Measurements from ENCODE around the gene KLF5. TPM values are rescaled to one million over a fixed set of nuclear protein-coding genes. Genes with fewer than 3 reads are reported as not detected.

KLF5 gene
- total RNA-seq, 1 experiment from 2014 or later, result 65.9 TPM

- no TSS peak for BruUV-seq (replicated peaks)
- no peaks in the 10 kb centered on the region for H3K4me1 ChIP-seq (replicated peaks; ENCODE audit: insufficient read depth)
- ChIA-PET CTCF (no interaction called here), POLR2A (ENCODE audit: unreplicated experiment) (no interaction called here)
- H3K9me2 ChIP-seq (ENCODE audit: insufficient read depth), result no peaks in the 10 kb centered on the region
- DNase-seq, result no peak
- H3K4me3 ChIP-seq, result no peak overlapping the region
- intact Hi-C loops (cut with micrococcal nuclease; ENCODE audit: unreplicated experiment), result no loop called here
- no peak for TF ChIP-seq EZH2 (IDR thresholded peaks at IDR 0.05; ENCODE audit: low read depth)
- no peak for TF ChIP-seq CTCF (conservative IDR thresholded peaks at IDR 0.05)
- H3F3A ChIP-seq (ENCODE audit: insufficient read depth, low read depth), result peaks cover 67% of the 10 kb centered on the region; the same call in 1 of the 2 replicates
- H3K9me3 ChIP-seq (ENCODE audit: insufficient read depth, low read depth), result no peaks in the 10 kb centered on the region
- peak overlapping the region; percentile 20; the same call in 1 of the 2 replicates for H3K27ac ChIP-seq
- H3K4me2 ChIP-seq, result no peak overlapping the region
- no peaks in the 10 kb centered on the region for H3K27me3 ChIP-seq (ENCODE audit: insufficient read depth, low read depth)
- no peak overlapping the region for H2AFZ ChIP-seq
- peaks cover 31% of the 10 kb centered on the region for H3K36me3 ChIP-seq (ENCODE audit: low read depth)
- H4K20me1 ChIP-seq (ENCODE audit: insufficient read depth), result 0 out of 2 replicates have a peak, but pooled peaks cover 3% of the 10 kb centered on the region
- H3K79me2 ChIP-seq (ENCODE audit: low read depth), result peaks cover 13% of the 10 kb centered on the region
Measured at GRCh38 chr13:73079359-73079758, 20.6 kb downstream of the KLF5 start.

- Histone ChIP-seq H3K9me2 (ENCODE audit: insufficient read depth) (no peaks in the 10 kb centered on the region), H3K9me3 (ENCODE audit: insufficient read depth, low read depth) (no peaks in the 10 kb centered on the region), H3K36me3 (ENCODE audit: low read depth) (peaks cover 12% of the 10 kb centered on the region), H3K4me1 (replicated peaks; ENCODE audit: insufficient read depth) (no peaks in the 10 kb centered on the region), H3K4me3 (no peak overlapping the region), H4K20me1 (ENCODE audit: insufficient read depth) (no peaks in the 10 kb centered on the region), H3K27ac (0 out of 2 replicates have a peak overlapping the region, but pooled peaks have one; percentile 17), H3K27me3 (ENCODE audit: insufficient read depth, low read depth) (no peaks in the 10 kb centered on the region), H3F3A (ENCODE audit: insufficient read depth, low read depth) (peaks cover 46% of the 10 kb centered on the region; the same call in 1 of the 2 replicates), H3K4me2 (no peak overlapping the region), H3K79me2 (ENCODE audit: low read depth) (no peaks in the 10 kb centered on the region), H2AFZ (no peak overlapping the region)
- CTCF ChIA-PET, result no interaction called here
- no peak for DNase-seq
- no TSS peak for BruUV-seq (replicated peaks)
- TF ChIP-seq CTCF (conservative IDR thresholded peaks at IDR 0.05) (no peak), EZH2 (IDR thresholded peaks at IDR 0.05; ENCODE audit: low read depth) (no peak)
- intact Hi-C loops (cut with micrococcal nuclease; ENCODE audit: unreplicated experiment), result no loop called here
- POLR2A ChIA-PET (ENCODE audit: unreplicated experiment), result interaction anchor here (0.6 to 0.7 kb wide), 2 partner anchors 58 to 278 kb away, joined by 3 to 23 read pairs; no protein-coding TSS in a partner anchor
Measured at GRCh38 chr13:73081256-73081915, 22.6 kb downstream of the KLF5 start.

GRCh38 chr13:73082471-73082870 lies 23.7 kb downstream of the KLF5 start:
- Histone ChIP-seq H3K27me3 (ENCODE audit: insufficient read depth, low read depth) (no peaks in the 10 kb centered on the region), H3F3A (ENCODE audit: insufficient read depth, low read depth) (peaks cover 39% of the 10 kb centered on the region; the same call in 1 of the 2 replicates), H3K79me2 (ENCODE audit: low read depth) (no peaks in the 10 kb centered on the region), H2AFZ (no peak overlapping the region), H3K9me3 (ENCODE audit: insufficient read depth, low read depth) (peaks cover 6% of the 10 kb centered on the region; the same call in 1 of the 2 replicates), H3K4me3 (no peak overlapping the region), H4K20me1 (ENCODE audit: insufficient read depth) (no peaks in the 10 kb centered on the region), H3K4me2 (no peak overlapping the region), H3K4me1 (replicated peaks; ENCODE audit: insufficient read depth) (no peaks in the 10 kb centered on the region), H3K9me2 (ENCODE audit: insufficient read depth) (no peaks in the 10 kb centered on the region), H3K36me3 (ENCODE audit: low read depth) (peaks cover 3% of the 10 kb centered on the region; the same call in 1 of the 2 replicates), H3K27ac (no peak overlapping the region)
- DNase-seq, result no peak
- BruUV-seq (replicated peaks), result no TSS peak
- ChIA-PET CTCF (no interaction called here), POLR2A (ENCODE audit: unreplicated experiment) (no interaction called here)
- TF ChIP-seq CTCF (conservative IDR thresholded peaks at IDR 0.05) (no peak), EZH2 (IDR thresholded peaks at IDR 0.05; ENCODE audit: low read depth) (no peak)
- intact Hi-C loops (cut with micrococcal nuclease; ENCODE audit: unreplicated experiment), result no loop called here
